GM19455 (cell line): ENCODE measurements around the gene SRRM4.

Source experiments
- ATAC-seq: cut with Tn5 transposase; IDR thresholded peaks from one replicate; pipeline ENCODE4 v1.9.1; 2021; ENCODE audit not compliant: unreplicated experiment

SRRM4 gene

GRCh38 chr12:119117936-119118335, 136.6 kb downstream of the SRRM4 start:
- ATAC-seq: no peak

GRCh38 chr12:119118625-119119024, 137.3 kb downstream of the SRRM4 start:
- no peak for ATAC-seq

GRCh38 chr12:119122047-119122446, 140.7 kb downstream of the SRRM4 start:
- no peak for ATAC-seq

GRCh38 chr12:119122751-119123150, 141.4 kb downstream of the SRRM4 start:
- no peak for ATAC-seq

GRCh38 chr12:119128527-119128926, 147.2 kb downstream of the SRRM4 start:
- ATAC-seq: no peak

GRCh38 chr12:119129827-119130434, 148.6 kb downstream of the SRRM4 start:
- no peak for ATAC-seq

- no peak for ATAC-seq
These were observed 149.2 kb downstream of the SRRM4 start for GRCh38 chr12:119130523-119130922.

- no peak for ATAC-seq
These were observed 153.1 kb downstream of the SRRM4 start for GRCh38 chr12:119134284-119135072.

GRCh38 chr12:119136811-119137410, 155.6 kb downstream of the SRRM4 start:
- ATAC-seq: no peak

GRCh38 chr12:119139448-119139847, 158.1 kb downstream of the SRRM4 start:
- ATAC-seq: no peak

GRCh38 chr12:119145367-119145766, 164.0 kb downstream of the SRRM4 start:
- ATAC-seq: no peak

- no peak for ATAC-seq
These were observed 166.6 kb downstream of the SRRM4 start for GRCh38 chr12:119147847-119148448.

GRCh38 chr12:119149270-119149669, 167.9 kb downstream of the SRRM4 start:
- ATAC-seq: no peak

GRCh38 chr12:119151445-119152026, 170.2 kb downstream of the SRRM4 start:
- ATAC-seq: no peak

GRCh38 chr12:119153477-119154434, 172.4 kb downstream of the SRRM4 start:
- ATAC-seq: no peak

- no peak for ATAC-seq
These were observed 173.1 kb downstream of the SRRM4 start for GRCh38 chr12:119154435-119154818.

- no peak for ATAC-seq
These were observed 175.2 kb downstream of the SRRM4 start for GRCh38 chr12:119156401-119157044.

GRCh38 chr12:119157528-119157927, 176.2 kb downstream of the SRRM4 start:
- no peak for ATAC-seq

GRCh38 chr12:119157978-119158377, 176.6 kb downstream of the SRRM4 start:
- no peak for ATAC-seq

GRCh38 chr12:119158402-119158801, 177.1 kb downstream of the SRRM4 start:
- ATAC-seq: no peak
